Tibial nerve (tissue), 4 donors: Measurements from ENCODE around the gene NCAM2. TPM values are rescaled to one million over a fixed set of nuclear protein-coding genes. Genes with fewer than 3 reads are reported as not detected.

Source experiments
- DNase-seq, 2 donors: peaks; one replicate each; pipeline ENCODE4 v3.0.0-alpha.2; 2019; ENCODE audit warnings: low spot score in 2 of 2
- H3K27ac ChIP-seq, 4 donors: fragments of 200-600 bp; sonication (generic) in 3 of 4; one replicate each; pipeline ENCODE4 v1.5.1; 2017 to 2019; ENCODE audit warnings: mild to moderate bottlenecking in 1 of 4
- H3K27me3 ChIP-seq, 2 donors: fragments of 200-600 bp; sonication (generic) in 1 of 2; one replicate each; pipeline versions ENCODE4 v1.5.1 to v1.6.0; 2017 to 2019
- H3K36me3 ChIP-seq, 3 donors: fragments of 200-600 bp; sonication (generic); one replicate each; pipeline ENCODE4 v1.5.1; 2018 to 2019
- H3K4me1 ChIP-seq, 4 donors: fragments of 200-600 bp; sonication (generic) in 3 of 4; one replicate each; pipeline ENCODE4 v1.5.1; 2017 to 2019
- H3K4me3 ChIP-seq, 4 donors: fragments of 200-600 bp; sonication (generic) in 3 of 4; one replicate each; pipeline ENCODE4 v1.5.1; 2017 to 2019; ENCODE audit warnings: mild to moderate bottlenecking in 1 of 4, moderate library complexity in 1 of 4
- H3K9me3 ChIP-seq, 4 donors: fragments of 200-600 bp; sonication (generic) in 3 of 4; one replicate each; pipeline ENCODE4 v1.5.1; 2017 to 2019
- EP300 ChIP-seq, 2 donors: sonication (generic); formaldehyde crosslinking; IDR thresholded peaks; one replicate each; pipeline ENCODE4 v1.6.1; 2017; ENCODE audit warnings: antibody characterized with exemption in 2 of 2, mild to moderate bottlenecking in 1 of 2
- POLR2A ChIP-seq, 2 donors: fragments of 450-650 bp; IDR thresholded peaks; one replicate each; pipeline ENCODE4 v1.6.1; 2017; ENCODE audit warnings: antibody characterized with exemption in 2 of 2, mild to moderate bottlenecking in 2 of 2, moderate library complexity in 2 of 2
- WGBS, 2 donors: methylation state at CpG; one replicate each; pipeline ENCODE4 v1.1.5; 2018; 5-methylcytosine and 5-hydroxymethylcytosine counted together
- total RNA-seq, 4 donors: library from RNA; depleted of rRNA; stranded (reverse); fragments of >200 nt; gene quantifications; one replicate each; pipeline ENCODE4 v1.1.0, GENCODE V29; 2016
- TF ChIP-seq, protein P1 (sequence below), 5 experiments: fragments of 200-600 bp in 3 of 5; fragments of 450-650 bp in 2 of 5; sonication (generic) in 3 of 5; IDR thresholded peaks; one replicate each; pipeline ENCODE4 v1.5.1; 2016 to 2019; ENCODE audit warnings: antibody characterized with exemption in 5 of 5, mild to moderate bottlenecking in 3 of 5, moderate library complexity in 2 of 5

NCAM2 gene
- total RNA-seq, 4 donors from 2014 or later = 15.1 to 29.7 (median 23.9) TPM

DNA sequence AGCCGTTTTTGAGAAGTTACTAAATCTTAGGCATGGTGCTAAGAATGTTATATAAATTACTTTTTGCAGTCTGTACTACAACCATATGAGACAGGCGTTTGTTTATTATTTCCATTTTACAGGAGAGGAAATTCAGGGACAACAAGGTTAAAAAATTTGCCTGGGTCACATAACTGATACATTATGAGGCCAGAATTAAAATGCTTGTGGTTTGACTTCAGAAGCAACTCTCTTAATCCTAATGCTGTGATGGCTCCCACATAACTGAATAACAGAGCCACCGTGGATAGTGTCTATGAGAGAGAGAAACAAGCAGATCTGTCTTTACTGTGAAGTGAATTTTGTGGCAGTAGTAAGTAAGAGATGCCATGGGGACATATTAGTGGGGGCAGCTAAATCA is 184.9 kb downstream of the NCAM2 start:
- no peak for DNase-seq
- H3K9me3 ChIP-seq = no peaks in the 10 kb centered on the region
- no peaks in the 10 kb centered on the region for H3K4me1 ChIP-seq
- TF ChIP-seq POLR2A (IDR thresholded peaks at IDR 0.05) = no peak
- no peak for TF ChIP-seq EP300 (IDR thresholded peaks at IDR 0.05)
- TF ChIP-seq, protein P1, sequence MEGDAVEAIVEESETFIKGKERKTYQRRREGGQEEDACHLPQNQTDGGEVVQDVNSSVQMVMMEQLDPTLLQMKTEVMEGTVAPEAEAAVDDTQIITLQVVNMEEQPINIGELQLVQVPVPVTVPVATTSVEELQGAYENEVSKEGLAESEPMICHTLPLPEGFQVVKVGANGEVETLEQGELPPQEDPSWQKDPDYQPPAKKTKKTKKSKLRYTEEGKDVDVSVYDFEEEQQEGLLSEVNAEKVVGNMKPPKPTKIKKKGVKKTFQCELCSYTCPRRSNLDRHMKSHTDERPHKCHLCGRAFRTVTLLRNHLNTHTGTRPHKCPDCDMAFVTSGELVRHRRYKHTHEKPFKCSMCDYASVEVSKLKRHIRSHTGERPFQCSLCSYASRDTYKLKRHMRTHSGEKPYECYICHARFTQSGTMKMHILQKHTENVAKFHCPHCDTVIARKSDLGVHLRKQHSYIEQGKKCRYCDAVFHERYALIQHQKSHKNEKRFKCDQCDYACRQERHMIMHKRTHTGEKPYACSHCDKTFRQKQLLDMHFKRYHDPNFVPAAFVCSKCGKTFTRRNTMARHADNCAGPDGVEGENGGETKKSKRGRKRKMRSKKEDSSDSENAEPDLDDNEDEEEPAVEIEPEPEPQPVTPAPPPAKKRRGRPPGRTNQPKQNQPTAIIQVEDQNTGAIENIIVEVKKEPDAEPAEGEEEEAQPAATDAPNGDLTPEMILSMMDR (IDR thresholded peaks at IDR 0.05) = no peak
- WGBS, 2 donors = 58 to 64% methylated on average over 3 of the region's 3 CpGs
- no peaks in the 10 kb centered on the region for H3K27me3 ChIP-seq
- H3K27ac ChIP-seq = no peak overlapping the region
- H3K36me3 ChIP-seq = no peaks in the 10 kb centered on the region
- H3K4me3 ChIP-seq = no peak overlapping the region

- H3K4me3 ChIP-seq = no peak overlapping the region
- H3K9me3 ChIP-seq = no peaks in the 10 kb centered on the region
- no peaks in the 10 kb centered on the region for H3K27me3 ChIP-seq
- WGBS, 2 donors = 93 to 94% methylated on average over 4 of the region's 4 CpGs
- H3K27ac ChIP-seq = no peak overlapping the region
- DNase-seq = no peak
- no peaks in the 10 kb centered on the region for H3K4me1 ChIP-seq
- TF ChIP-seq EP300 (IDR thresholded peaks at IDR 0.05) (no peak), POLR2A (IDR thresholded peaks at IDR 0.05) (no peak)
- TF ChIP-seq, protein P1 (IDR thresholded peaks at IDR 0.05) = no peak
- H3K36me3 ChIP-seq = no peaks in the 10 kb centered on the region
These were observed 186.7 kb downstream of the NCAM2 start for GRCh38 chr21:21184771-21185528.

DNA sequence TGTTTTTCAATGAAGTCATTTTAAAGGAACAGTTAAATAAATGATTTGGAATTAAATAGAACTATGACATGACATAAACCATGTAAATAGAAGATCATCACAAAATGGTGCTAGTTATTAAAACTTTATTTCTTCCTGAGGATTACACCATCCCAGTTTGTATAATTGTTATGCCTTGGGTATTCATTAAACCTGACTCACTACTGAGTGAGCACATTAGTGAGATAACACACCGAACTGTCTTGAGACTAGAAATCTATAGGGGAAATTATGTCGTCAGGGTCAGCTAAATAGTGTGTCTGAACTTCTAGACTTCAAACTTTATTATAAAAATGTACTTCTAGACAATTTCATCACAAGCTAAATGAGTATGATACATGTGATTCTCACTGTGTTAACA is 189.4 kb downstream of the NCAM2 start:
- TF ChIP-seq, protein P1 (IDR thresholded peaks at IDR 0.05) = no peak
- TF ChIP-seq POLR2A (IDR thresholded peaks at IDR 0.05) (no peak), EP300 (IDR thresholded peaks at IDR 0.05) (no peak)

DNA sequence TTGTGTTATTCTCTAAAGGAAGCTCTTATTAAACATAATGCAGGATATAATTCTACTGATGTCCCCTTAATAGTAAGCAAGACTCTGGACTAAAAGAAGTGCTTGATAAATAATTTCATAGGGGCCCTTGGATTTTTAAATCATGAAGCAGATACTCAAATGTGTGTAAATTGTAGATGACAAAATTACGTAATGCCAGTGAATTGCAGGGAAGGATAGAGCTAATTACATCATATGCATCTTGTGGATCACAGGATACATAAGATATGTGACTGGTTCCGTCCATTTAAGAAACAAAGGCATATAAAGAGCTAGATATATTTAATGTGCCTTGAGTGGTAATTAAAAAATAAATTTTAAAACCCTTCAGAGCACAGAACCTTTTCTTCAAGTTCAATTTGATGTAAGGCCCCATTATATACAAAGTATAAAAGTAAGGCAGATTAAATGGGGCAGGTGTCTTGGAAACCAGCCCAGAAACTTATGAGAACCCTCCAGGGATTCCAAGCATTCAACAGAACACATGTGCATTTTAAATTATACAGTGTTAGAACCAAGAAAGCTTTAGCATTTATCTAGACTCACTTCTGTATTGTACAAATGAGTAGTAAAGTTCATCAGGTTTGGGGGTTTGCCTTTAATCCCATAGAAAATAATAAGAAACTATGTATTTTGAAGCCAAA is 190.4 kb downstream of the NCAM2 start:
- Histone ChIP-seq H3K27ac (no peak overlapping the region), H3K4me3 (no peak overlapping the region), H3K9me3 (no peaks in the 10 kb centered on the region), H3K27me3 (no peaks in the 10 kb centered on the region), H3K4me1 (no peaks in the 10 kb centered on the region), H3K36me3 (no peaks in the 10 kb centered on the region)
- WGBS, 2 donors = 74 to 87% methylated on average over 2 of the region's 2 CpGs
- DNase-seq = no peak
- TF ChIP-seq, protein P1 (IDR thresholded peaks at IDR 0.05) = no peak
- TF ChIP-seq EP300 (IDR thresholded peaks at IDR 0.05) (no peak), POLR2A (IDR thresholded peaks at IDR 0.05) (no peak)

More for the DNA sequence above, 189.4 kb downstream of the NCAM2 start:
- H3K4me1 ChIP-seq = no peaks in the 10 kb centered on the region
- H3K36me3 ChIP-seq = no peaks in the 10 kb centered on the region
- WGBS, 2 donors = 77 to 88% methylated on average over 2 of the region's 2 CpGs
- H3K4me3 ChIP-seq = no peak overlapping the region
- H3K27me3 ChIP-seq = no peaks in the 10 kb centered on the region
- no peak overlapping the region for H3K27ac ChIP-seq
- DNase-seq = no peak
- no peaks in the 10 kb centered on the region for H3K9me3 ChIP-seq

DNA sequence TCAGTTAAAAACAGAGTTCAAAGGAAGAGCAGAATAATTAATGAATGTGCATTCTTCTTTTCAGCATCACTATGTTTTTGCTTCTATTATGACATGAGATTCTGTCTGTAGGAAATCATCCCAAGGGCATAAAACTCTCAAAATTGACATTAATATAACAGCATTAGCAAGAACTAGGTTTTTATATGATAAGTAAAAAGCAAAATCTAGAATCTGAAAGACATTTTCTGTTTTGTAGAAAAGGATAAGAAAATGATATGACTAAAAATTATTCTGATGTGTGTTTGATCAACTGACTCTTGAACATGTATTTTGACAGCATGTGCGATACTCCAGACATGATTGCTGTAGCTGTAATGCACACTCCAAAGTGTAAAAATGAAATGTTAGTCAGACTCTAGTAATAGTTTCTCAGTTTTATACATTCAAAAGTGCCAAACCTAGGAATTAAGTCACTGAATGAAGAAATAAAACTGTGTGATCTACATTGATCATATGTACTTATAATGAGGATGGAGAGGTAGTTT is 197.3 kb downstream of the NCAM2 start:
- no peak for TF ChIP-seq EP300 (IDR thresholded peaks at IDR 0.05)
- TF ChIP-seq, protein P1 (IDR thresholded peaks at IDR 0.05) = no peak
- no peak for TF ChIP-seq POLR2A (IDR thresholded peaks at IDR 0.05)
- no peak overlapping the region for H3K4me3 ChIP-seq
- H3K27ac ChIP-seq = no peak overlapping the region
- no peaks in the 10 kb centered on the region for H3K9me3 ChIP-seq
- WGBS, 2 donors = 93 to 96% methylated on average over 1 of the region's 1 CpG
- peaks cover 0 to 12% (median 4%) of the 10 kb centered on the region in 4 donors for H3K4me1 ChIP-seq
- no peaks in the 10 kb centered on the region for H3K36me3 ChIP-seq
- no peak for DNase-seq
- H3K27me3 ChIP-seq = no peaks in the 10 kb centered on the region
